SU-DHL-6 (cell line): ENCODE measurements around the gene CBLN2.

Experiments
- H2AFZ ChIP-seq: fragments of 200-600 bp; sonication (generic); 2 replicates; pipeline ENCODE4 v1.6.1; 2014; ENCODE audit warnings: low read depth, mild to moderate bottlenecking, moderate library complexity, mixed read lengths, antibody characterized with exemption, low read length; ENCODE audit not compliant: severe bottlenecking
- H3F3A ChIP-seq: fragments of 200-600 bp; shearing (Covaris generic); 2 replicates; pipeline ENCODE4 v1.6.0; 2016; ENCODE audit warnings: antibody characterized with exemption, mild to moderate bottlenecking; ENCODE audit not compliant: insufficient read depth
- H3K27ac ChIP-seq: fragments of 200-600 bp; sonication (generic); 2 replicates; pipeline ENCODE4 v1.5.1; 2016; ENCODE audit warnings: low read depth, mild to moderate bottlenecking, low read length, moderate library complexity, mixed read lengths
- H3K27me3 ChIP-seq: fragments of 200-600 bp; sonication (generic), shearing (Covaris generic); 2 replicates; pipeline ENCODE4 v1.6.0; 2014; ENCODE audit warnings: mild to moderate bottlenecking, low read length
- H3K36me3 ChIP-seq: fragments of 200-600 bp; sonication (generic); 2 replicates; pipeline ENCODE4 v1.6.1; 2014; ENCODE audit warnings: mild to moderate bottlenecking, low read length, mixed read lengths
- H3K4me2 ChIP-seq: fragments of 300-600, 200-600 bp; shearing (Covaris generic), sonication (generic); 2 replicates; pipeline ENCODE4 v1.6.0; 2014; ENCODE audit warnings: low read length, low read depth, mild to moderate bottlenecking; ENCODE audit not compliant: poor library complexity, severe bottlenecking
- H3K4me3 ChIP-seq: fragments of 200-600 bp; sonication (generic); 2 replicates; pipeline ENCODE4 v1.5.1; 2014; ENCODE audit warnings: antibody characterized with exemption, low read length, mild to moderate bottlenecking, mixed read lengths; ENCODE audit not compliant: insufficient read depth, poor library complexity, severe bottlenecking
- H3K79me2 ChIP-seq: fragments of 200-600 bp; sonication (generic); 2 replicates; pipeline ENCODE4 v1.6.1; 2014; ENCODE audit warnings: mild to moderate bottlenecking, low read length, moderate library complexity; ENCODE audit not compliant: insufficient read depth
- H3K9ac ChIP-seq: fragments of 200-600 bp; sonication (generic); 2 replicates; pipeline ENCODE4 v1.7.0; 2014; ENCODE audit warnings: mild to moderate bottlenecking, low read length
- H3K9me2 ChIP-seq: fragments of 200-600 bp; sonication (generic); replicated peaks from 2 replicates; pipeline ENCODE4 v1.6.1; 2014; ENCODE audit warnings: low read length; ENCODE audit not compliant: insufficient read depth
- H3K9me3 ChIP-seq: fragments of 200-600 bp; sonication (generic); 2 replicates; pipeline ENCODE4 v1.6.1; 2014; ENCODE audit warnings: low read length, mixed read lengths; ENCODE audit not compliant: insufficient read depth
- H4K20me1 ChIP-seq: fragments of 200-600 bp; sonication (generic); 2 replicates; pipeline ENCODE4 v1.6.1; 2014; ENCODE audit warnings: low read depth, mild to moderate bottlenecking, antibody characterized with exemption, low read length, moderate library complexity, mixed read lengths
- EZH2phosphoT487 ChIP-seq: fragments of 200-600 bp; sonication (generic), shearing (Covaris generic); conservative IDR thresholded peaks from 2 replicates; pipeline ENCODE4 v1.6.1; 2018; ENCODE audit warnings: mild to moderate bottlenecking, antibody characterized with exemption, low read length, moderate library complexity, mixed read lengths
- TF ChIP-seq, protein P1 (sequence below): fragments of 200-600 bp; sonication (generic); IDR thresholded peaks from one replicate; pipeline ENCODE4 v1.5.1; 2017; ENCODE audit warnings: antibody characterized with exemption, mild to moderate bottlenecking, low read length, moderate library complexity; ENCODE audit not compliant: insufficient read depth, poor library complexity, severe bottlenecking

CBLN2 gene

DNA sequence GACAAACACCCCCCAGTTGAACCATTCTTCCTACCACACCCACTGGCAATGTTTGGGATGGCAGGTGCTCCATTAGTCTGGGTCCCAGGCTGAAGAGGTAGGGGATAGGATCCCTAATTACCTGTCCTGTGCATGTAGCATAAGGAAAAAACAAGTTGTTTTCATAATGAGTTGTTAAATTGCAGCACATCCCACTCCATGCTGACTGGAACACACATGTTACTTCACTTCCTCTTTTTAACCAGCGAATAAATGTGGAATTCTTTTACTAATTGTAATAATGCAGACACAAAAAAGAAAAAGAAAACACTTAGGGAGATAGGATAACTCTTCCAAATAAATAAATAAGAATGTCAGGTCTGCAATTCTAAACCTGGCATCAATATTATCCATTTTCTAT, 11.8 kb upstream of the CBLN2 start:
- Histone ChIP-seq H3K4me3 (no peak overlapping the region), H3F3A (no peaks in the 10 kb centered on the region), H2AFZ (no peak overlapping the region), H3K9me2 (no peaks in the 10 kb centered on the region), H3K36me3 (no peaks in the 10 kb centered on the region), H3K79me2 (no peaks in the 10 kb centered on the region), H3K27me3 (no peaks in the 10 kb centered on the region), H3K9me3 (no peaks in the 10 kb centered on the region), H3K4me2 (no peak overlapping the region), H3K9ac (no peak overlapping the region), H3K27ac (no peak overlapping the region), H4K20me1 (no peaks in the 10 kb centered on the region)
- TF ChIP-seq EZH2phosphoT487, result no peak
- TF ChIP-seq, protein P1, sequence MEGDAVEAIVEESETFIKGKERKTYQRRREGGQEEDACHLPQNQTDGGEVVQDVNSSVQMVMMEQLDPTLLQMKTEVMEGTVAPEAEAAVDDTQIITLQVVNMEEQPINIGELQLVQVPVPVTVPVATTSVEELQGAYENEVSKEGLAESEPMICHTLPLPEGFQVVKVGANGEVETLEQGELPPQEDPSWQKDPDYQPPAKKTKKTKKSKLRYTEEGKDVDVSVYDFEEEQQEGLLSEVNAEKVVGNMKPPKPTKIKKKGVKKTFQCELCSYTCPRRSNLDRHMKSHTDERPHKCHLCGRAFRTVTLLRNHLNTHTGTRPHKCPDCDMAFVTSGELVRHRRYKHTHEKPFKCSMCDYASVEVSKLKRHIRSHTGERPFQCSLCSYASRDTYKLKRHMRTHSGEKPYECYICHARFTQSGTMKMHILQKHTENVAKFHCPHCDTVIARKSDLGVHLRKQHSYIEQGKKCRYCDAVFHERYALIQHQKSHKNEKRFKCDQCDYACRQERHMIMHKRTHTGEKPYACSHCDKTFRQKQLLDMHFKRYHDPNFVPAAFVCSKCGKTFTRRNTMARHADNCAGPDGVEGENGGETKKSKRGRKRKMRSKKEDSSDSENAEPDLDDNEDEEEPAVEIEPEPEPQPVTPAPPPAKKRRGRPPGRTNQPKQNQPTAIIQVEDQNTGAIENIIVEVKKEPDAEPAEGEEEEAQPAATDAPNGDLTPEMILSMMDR, result no peak

DNA sequence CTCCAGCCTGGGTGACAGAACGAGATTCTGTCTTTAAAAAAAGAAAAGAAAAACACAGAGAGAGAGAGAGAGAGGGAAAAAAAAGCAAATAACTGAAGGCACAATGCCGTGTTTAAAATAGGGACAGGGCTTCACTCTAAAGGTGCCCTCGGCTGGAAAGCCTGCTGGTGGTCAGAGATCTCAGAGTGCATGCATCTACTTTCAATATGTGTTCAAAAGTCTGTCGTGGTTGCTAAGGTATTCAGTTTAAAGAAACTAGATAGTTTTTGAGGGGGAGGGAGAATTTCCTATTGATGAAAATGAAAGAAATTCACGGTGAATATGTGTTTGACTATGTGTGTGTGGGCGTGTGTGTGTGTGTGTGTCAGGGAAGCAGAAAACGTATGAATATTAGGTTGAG, 11.0 kb upstream of the CBLN2 start:
- Histone ChIP-seq H3K4me3 (no peak overlapping the region), H3K27me3 (no peaks in the 10 kb centered on the region), H4K20me1 (no peaks in the 10 kb centered on the region), H3K9me2 (no peaks in the 10 kb centered on the region), H3K9me3 (no peaks in the 10 kb centered on the region), H3K9ac (no peak overlapping the region), H3K36me3 (no peaks in the 10 kb centered on the region), H2AFZ (no peak overlapping the region), H3K27ac (no peak overlapping the region), H3K4me2 (no peak overlapping the region), H3F3A (no peaks in the 10 kb centered on the region), H3K79me2 (no peaks in the 10 kb centered on the region)
- TF ChIP-seq EZH2phosphoT487, result no peak
- TF ChIP-seq, protein P1, result no peak

DNA sequence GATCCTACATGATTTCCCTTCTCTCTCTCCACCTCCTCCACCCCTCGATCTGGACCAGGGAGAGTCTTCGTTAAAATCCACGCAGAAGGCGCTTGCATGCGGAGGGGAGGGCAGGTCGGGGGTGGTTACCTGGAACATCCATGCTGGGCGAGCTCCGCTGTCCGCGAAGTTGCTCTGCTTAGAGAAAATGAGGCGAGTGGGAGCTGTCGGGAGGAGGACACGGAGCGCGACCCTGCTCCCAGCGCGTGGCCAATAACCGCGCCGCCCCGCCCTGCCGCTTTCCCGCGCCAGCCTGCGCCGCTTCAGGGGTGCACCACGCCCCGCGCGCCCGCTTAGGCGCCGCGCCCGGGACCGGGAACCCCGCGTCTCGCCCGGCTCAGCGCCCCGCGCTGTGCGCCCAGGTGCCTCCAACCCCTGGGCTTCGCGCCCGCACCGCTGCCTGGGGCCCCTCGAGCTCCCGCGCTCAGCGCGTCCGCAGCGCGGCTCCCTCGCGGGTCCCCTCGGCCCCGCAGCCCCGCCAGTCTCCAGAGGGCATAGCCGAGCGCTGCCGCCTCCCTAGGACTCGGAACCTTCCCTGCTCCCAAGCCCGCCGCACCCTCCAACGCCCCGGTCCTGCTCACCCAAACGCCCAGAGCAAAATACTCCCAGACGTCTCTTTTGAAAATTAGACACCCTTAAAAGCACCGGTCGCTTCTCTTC, 636 bp downstream of the CBLN2 start:
- no peak overlapping the region for H3K4me2 ChIP-seq
- no peaks in the 10 kb centered on the region for H3K27me3 ChIP-seq
- no peak overlapping the region for H3K27ac ChIP-seq
- no peaks in the 10 kb centered on the region for H3K9me2 ChIP-seq
- H2AFZ ChIP-seq, result no peak overlapping the region
- no peaks in the 10 kb centered on the region for H3F3A ChIP-seq
- no peaks in the 10 kb centered on the region for H3K36me3 ChIP-seq
- H3K4me3 ChIP-seq, result no peak overlapping the region
- no peaks in the 10 kb centered on the region for H3K9me3 ChIP-seq
- no peak overlapping the region for H3K9ac ChIP-seq
- no peaks in the 10 kb centered on the region for H3K79me2 ChIP-seq
- no peak for TF ChIP-seq EZH2phosphoT487
- TF ChIP-seq, protein P1, result no peak
- H4K20me1 ChIP-seq, result no peaks in the 10 kb centered on the region
